ENCODE measurements around the gene SMYD3.

DNA sequence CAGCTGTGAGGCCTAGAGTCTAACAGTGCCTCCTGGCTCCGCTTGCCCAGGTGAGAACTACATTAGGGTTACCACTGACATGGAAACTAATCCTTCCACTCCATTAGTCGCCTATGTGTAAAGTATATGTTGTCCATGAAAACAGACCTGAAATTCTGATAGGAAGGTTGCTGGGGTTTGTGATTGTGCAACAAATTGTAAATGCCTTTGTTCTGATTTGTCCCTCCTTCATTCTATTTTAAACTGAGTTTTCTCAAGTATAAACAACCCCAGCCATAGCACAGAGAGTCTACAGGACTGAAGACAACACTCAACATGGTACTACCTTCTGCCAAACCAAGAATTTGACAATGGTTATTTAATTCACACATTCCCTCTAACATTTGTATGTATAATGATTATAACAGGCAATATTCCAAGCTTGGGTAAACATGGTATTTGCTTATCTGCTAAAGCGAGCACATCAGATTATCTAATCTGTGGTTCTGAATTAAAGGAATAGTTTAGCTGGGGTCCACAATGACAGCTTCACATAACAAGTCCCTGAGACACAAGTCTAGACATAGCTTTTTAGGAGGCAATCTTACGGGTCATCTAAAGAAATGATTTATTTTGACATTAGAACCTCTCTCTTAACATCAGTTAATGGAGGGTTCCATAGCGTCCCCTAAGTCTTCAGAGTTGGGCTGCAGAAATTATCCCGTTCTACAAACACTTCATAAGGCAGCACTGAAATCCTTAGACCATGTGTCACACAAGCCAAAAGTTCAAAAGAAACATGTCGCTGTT lies 633.0 kb downstream of the SMYD3 start:
- TF ChIP-seq, protein P1, sequence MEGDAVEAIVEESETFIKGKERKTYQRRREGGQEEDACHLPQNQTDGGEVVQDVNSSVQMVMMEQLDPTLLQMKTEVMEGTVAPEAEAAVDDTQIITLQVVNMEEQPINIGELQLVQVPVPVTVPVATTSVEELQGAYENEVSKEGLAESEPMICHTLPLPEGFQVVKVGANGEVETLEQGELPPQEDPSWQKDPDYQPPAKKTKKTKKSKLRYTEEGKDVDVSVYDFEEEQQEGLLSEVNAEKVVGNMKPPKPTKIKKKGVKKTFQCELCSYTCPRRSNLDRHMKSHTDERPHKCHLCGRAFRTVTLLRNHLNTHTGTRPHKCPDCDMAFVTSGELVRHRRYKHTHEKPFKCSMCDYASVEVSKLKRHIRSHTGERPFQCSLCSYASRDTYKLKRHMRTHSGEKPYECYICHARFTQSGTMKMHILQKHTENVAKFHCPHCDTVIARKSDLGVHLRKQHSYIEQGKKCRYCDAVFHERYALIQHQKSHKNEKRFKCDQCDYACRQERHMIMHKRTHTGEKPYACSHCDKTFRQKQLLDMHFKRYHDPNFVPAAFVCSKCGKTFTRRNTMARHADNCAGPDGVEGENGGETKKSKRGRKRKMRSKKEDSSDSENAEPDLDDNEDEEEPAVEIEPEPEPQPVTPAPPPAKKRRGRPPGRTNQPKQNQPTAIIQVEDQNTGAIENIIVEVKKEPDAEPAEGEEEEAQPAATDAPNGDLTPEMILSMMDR (IDR thresholded peaks at IDR 0.05), result no peak
- TF ChIP-seq POLR2A (IDR thresholded peaks at IDR 0.05), result no peak
